Hepatocyte (in vitro differentiated cells): ENCODE data around the gene SERPINE3. TPM values are rescaled to one million over a fixed set of nuclear protein-coding genes. Genes with fewer than 3 reads are reported as not detected.

Experiments
- DNase-seq: peaks from one replicate; pipeline ENCODE4 v3.0.0-alpha.2; 2016; ENCODE audit warnings: low spot score
- H2AFZ ChIP-seq: fragments of 200-600 bp; sonication (generic); 2 replicates; pipeline ENCODE4 v1.6.0; 2016; ENCODE audit warnings: antibody characterized with exemption, mild to moderate bottlenecking
- H3K27ac ChIP-seq: fragments of 200-600 bp; sonication (generic); 2 replicates; pipeline ENCODE4 v1.5.1; 2016; ENCODE audit warnings: mild to moderate bottlenecking
- H3K27me3 ChIP-seq: fragments of 200-600 bp; sonication (generic); 2 replicates; pipeline ENCODE4 v1.6.1; 2016
- H3K36me3 ChIP-seq: fragments of 200-600 bp; sonication (generic); replicated peaks from 2 replicates; pipeline ENCODE4 v1.5.1; 2016; ENCODE audit warnings: low read depth; ENCODE audit not compliant: insufficient read depth
- H3K4me1 ChIP-seq: fragments of 200-600 bp; sonication (generic); 2 replicates; pipeline ENCODE4 v1.5.1; 2016; ENCODE audit warnings: mild to moderate bottlenecking, moderate library complexity; ENCODE audit not compliant: insufficient read depth
- H3K4me2 ChIP-seq: fragments of 200-600 bp; sonication (generic); 2 replicates; pipeline ENCODE4 v1.6.0; 2016
- H3K4me3 ChIP-seq: fragments of 200-600 bp; sonication (generic); 2 replicates; pipeline ENCODE4 v1.5.1; 2016; ENCODE audit warnings: mild to moderate bottlenecking
- H3K79me2 ChIP-seq: fragments of 200-600 bp; sonication (generic); 2 replicates; pipeline ENCODE4 v1.6.0; 2017; ENCODE audit warnings: mild to moderate bottlenecking
- H3K9me2 ChIP-seq: fragments of 200-600 bp; sonication (generic); replicated peaks from 2 replicates; pipeline ENCODE4 v1.6.0; 2017; ENCODE audit warnings: mild to moderate bottlenecking; ENCODE audit not compliant: insufficient read depth
- H3K9me3 ChIP-seq: fragments of 200-600 bp; sonication (generic); 2 replicates; pipeline ENCODE4 v1.5.1; 2016; ENCODE audit warnings: low read depth, mild to moderate bottlenecking
- H4K20me1 ChIP-seq: fragments of 200-600 bp; sonication (generic); 2 replicates; pipeline ENCODE4 v1.6.0; 2016; ENCODE audit warnings: mild to moderate bottlenecking; ENCODE audit not compliant: insufficient read depth, poor library complexity, severe bottlenecking
- EZH2 ChIP-seq: fragments of 200-600 bp; sonication (generic); IDR thresholded peaks from 2 replicates; pipeline ENCODE4 v1.6.1; 2016; ENCODE audit warnings: antibody characterized with exemption, mild to moderate bottlenecking, borderline replicate concordance
- EZH2phosphoT487 ChIP-seq: fragments of 200-600 bp; sonication (generic); IDR thresholded peaks from one replicate; pipeline ENCODE4 v1.6.1; 2018; ENCODE audit warnings: antibody characterized with exemption, mild to moderate bottlenecking, low read depth, moderate library complexity; ENCODE audit not compliant: unreplicated experiment, severe bottlenecking
- WGBS: methylation state at CpG from one replicate; pipeline ENCODE4 v1.1.6; 2016; ENCODE audit warnings: low lambda C conversion rate; ENCODE audit errors: missing lambda C conversion rate; 5-methylcytosine and 5-hydroxymethylcytosine counted together
- polyA plus RNA-seq: library from polyadenylated mRNA; unstranded; fragments of >200 nt; fragmentation: Nextera tagmentation; extraction: Ambion mirVana; gene quantifications from 2 replicates; pipeline ENCODE4 v1.2.1, GENCODE V29; 2016
- total RNA-seq: library from RNA; depleted of rRNA; stranded (reverse); fragments of >200 nt; gene quantifications from 2 replicates; pipeline ENCODE4 v1.2.3, GENCODE V29; 2014
- TF ChIP-seq, protein P1 (sequence below): fragments of 200-600 bp; sonication (generic); IDR thresholded peaks from 2 replicates; pipeline ENCODE4 v1.5.1; 2016; ENCODE audit warnings: antibody characterized with exemption, mild to moderate bottlenecking; ENCODE audit not compliant: poor library complexity

The SERPINE3 gene
- total and polyA plus RNA-seq, 2 experiments from 2014 or later = 53.6 to 163 TPM

DNA sequence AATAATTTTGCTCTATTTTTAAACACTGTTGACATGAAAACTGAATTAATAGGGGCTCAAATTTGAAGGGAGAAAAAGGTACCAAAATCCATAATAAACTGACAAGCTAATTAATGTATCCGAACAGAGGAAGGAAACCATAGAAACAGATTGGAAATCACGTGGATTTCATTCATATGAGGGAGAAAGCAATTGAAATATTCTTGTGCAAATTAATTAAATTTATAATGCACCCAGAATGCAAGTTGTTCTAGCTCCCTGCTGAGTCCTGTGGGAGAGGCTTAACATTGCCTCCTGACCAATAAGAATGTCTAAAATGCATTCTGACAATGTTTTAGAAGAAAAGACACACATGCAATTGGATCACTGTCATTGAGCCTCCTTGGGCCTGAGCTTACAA is 17.7 kb upstream of the SERPINE3 start:
- no peaks in the 10 kb centered on the region for H3K9me2 ChIP-seq
- WGBS = 84% methylated on average over 2 of the region's 2 CpGs
- no peaks in the 10 kb centered on the region for H3K27me3 ChIP-seq
- H3K4me1 ChIP-seq = no peaks in the 10 kb centered on the region
- no peak overlapping the region for H3K27ac ChIP-seq
- no peaks in the 10 kb centered on the region for H3K79me2 ChIP-seq
- no peak overlapping the region for H3K4me2 ChIP-seq
- no peaks in the 10 kb centered on the region for H3K36me3 ChIP-seq
- no peak for DNase-seq
- TF ChIP-seq, protein P1, sequence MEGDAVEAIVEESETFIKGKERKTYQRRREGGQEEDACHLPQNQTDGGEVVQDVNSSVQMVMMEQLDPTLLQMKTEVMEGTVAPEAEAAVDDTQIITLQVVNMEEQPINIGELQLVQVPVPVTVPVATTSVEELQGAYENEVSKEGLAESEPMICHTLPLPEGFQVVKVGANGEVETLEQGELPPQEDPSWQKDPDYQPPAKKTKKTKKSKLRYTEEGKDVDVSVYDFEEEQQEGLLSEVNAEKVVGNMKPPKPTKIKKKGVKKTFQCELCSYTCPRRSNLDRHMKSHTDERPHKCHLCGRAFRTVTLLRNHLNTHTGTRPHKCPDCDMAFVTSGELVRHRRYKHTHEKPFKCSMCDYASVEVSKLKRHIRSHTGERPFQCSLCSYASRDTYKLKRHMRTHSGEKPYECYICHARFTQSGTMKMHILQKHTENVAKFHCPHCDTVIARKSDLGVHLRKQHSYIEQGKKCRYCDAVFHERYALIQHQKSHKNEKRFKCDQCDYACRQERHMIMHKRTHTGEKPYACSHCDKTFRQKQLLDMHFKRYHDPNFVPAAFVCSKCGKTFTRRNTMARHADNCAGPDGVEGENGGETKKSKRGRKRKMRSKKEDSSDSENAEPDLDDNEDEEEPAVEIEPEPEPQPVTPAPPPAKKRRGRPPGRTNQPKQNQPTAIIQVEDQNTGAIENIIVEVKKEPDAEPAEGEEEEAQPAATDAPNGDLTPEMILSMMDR = no peak
- TF ChIP-seq EZH2phosphoT487 = no peak
- no peak for TF ChIP-seq EZH2
- H4K20me1 ChIP-seq = no peaks in the 10 kb centered on the region
- no peaks in the 10 kb centered on the region for H3K9me3 ChIP-seq
- H3K4me3 ChIP-seq = no peak overlapping the region
- no peak overlapping the region for H2AFZ ChIP-seq

DNA sequence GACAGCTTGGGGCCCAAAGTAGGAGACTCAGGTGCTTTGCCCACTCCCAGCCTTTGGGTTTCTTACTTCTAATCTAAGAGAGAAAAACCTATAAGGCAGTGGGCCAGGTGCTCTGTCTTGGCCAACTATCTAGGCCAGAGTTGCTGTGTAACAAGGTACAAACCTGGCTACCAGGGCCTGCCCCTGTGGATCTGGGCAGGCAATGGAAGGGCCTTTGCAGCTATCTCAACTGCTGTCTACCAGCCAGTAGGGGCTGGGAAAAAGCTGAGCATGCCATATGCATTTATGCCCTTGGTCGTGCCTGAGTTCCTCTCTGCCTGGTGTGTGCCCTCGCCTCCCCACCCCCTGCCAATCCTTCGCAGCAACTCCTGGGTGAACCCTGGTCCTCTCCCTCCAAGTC is 16.7 kb upstream of the SERPINE3 start:
- Histone ChIP-seq H3K9me2 (no peaks in the 10 kb centered on the region), H3K4me3 (no peak overlapping the region), H4K20me1 (no peaks in the 10 kb centered on the region), H3K9me3 (no peaks in the 10 kb centered on the region), H2AFZ (no peak overlapping the region), H3K4me1 (no peaks in the 10 kb centered on the region), H3K27ac (no peak overlapping the region), H3K36me3 (no peaks in the 10 kb centered on the region), H3K79me2 (no peaks in the 10 kb centered on the region), H3K4me2 (no peak overlapping the region), H3K27me3 (no peaks in the 10 kb centered on the region)
- DNase-seq = no peak
- 95% methylated on average over 3 of the region's 3 CpGs for WGBS
- TF ChIP-seq, protein P1 = no peak
- no peak for TF ChIP-seq EZH2
- no peak for TF ChIP-seq EZH2phosphoT487

DNA sequence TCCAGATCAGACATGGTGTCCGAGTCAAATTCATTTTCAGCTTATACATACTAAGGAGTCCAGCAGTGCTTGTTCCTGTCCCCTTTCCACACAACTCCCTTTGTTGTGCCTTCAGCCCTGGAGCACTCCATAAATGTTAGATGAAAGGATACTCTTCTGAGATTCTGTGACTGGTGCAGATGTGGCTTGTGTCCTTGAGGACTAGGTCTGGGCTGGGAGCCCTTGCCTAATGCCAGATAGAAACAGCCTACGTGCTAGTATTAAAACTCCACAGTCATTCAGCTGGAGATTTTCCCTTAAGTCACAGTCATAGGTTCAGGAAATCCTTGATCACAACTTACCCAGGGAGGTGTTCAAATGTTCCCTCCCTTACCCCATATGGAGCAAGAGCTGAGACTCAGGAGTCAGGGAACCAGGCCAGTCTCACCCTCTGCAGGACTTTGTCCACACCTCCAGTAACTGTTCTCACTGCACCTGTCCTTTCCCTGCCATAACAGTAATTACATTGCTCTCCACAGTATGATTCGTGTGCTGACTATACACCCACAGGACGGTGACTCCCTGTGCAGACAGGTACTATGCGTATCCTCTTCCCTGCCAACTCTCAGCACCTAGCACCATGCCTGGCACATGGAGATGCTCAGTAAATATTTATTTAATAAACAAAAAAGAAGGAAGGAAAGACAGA is 15.5 kb upstream of the SERPINE3 start:
- Histone ChIP-seq H3K36me3 (no peaks in the 10 kb centered on the region), H3K9me3 (no peaks in the 10 kb centered on the region), H3K27me3 (no peaks in the 10 kb centered on the region), H3K9me2 (no peaks in the 10 kb centered on the region), H2AFZ (no peak overlapping the region), H4K20me1 (no peaks in the 10 kb centered on the region), H3K79me2 (no peaks in the 10 kb centered on the region), H3K27ac (no peak overlapping the region), H3K4me2 (no peak overlapping the region), H3K4me1 (no peaks in the 10 kb centered on the region), H3K4me3 (no peak overlapping the region)
- DNase-seq = no peak
- TF ChIP-seq, protein P1 = no peak
- no peak for TF ChIP-seq EZH2
- WGBS = 83% methylated on average over 5 of the region's 5 CpGs
